Prostate gland (tissue), 2 donors: ENCODE data around the gene CORO6. TPM values are rescaled to one million over a fixed set of nuclear protein-coding genes. Genes with fewer than 3 reads are reported as not detected.

Experiments used
- DNase-seq: peaks from one replicate; pipeline ENCODE4 v3.0.0-alpha.2; 2019; ENCODE audit warnings: low spot score
- H3K27ac ChIP-seq, 2 donors: fragments of 200-600 bp; sonication (generic); 2 replicates each; pipeline ENCODE4 v1.5.1; 2017 to 2019
- H3K27me3 ChIP-seq: fragments of 200-600 bp; sonication (generic); replicated peaks from 2 replicates; pipeline ENCODE4 v1.5.1; 2019; ENCODE audit not compliant: insufficient read depth
- H3K36me3 ChIP-seq, 2 donors: fragments of 200-600 bp; sonication (generic); 1 replicate in 1 of 2; 2 replicates in 1 of 2; pipeline versions ENCODE4 v1.5.1 to v1.8.1; 2017 to 2019
- H3K4me1 ChIP-seq: fragments of 200-600 bp; sonication (generic); replicated peaks from 2 replicates; pipeline ENCODE4 v1.5.1; 2019
- H3K4me3 ChIP-seq, 2 donors: fragments of 200-600 bp; sonication (generic); 2 replicates each; pipeline ENCODE4 v1.5.1; 2017 to 2019
- H3K9me3 ChIP-seq: fragments of 200-600 bp; sonication (generic); 2 replicates; pipeline ENCODE4 v1.5.1; 2017
- POLR2A ChIP-seq: fragments of 450-650 bp; IDR thresholded peaks from one replicate; pipeline ENCODE4 v1.6.1; 2016; ENCODE audit warnings: antibody characterized with exemption, mild to moderate bottlenecking
- POLR2AphosphoS5 ChIP-seq: sonication (generic); formaldehyde crosslinking; IDR thresholded peaks from one replicate; pipeline ENCODE4 v1.6.1; 2017; ENCODE audit warnings: antibody characterized with exemption
- WGBS: methylation state at CpG from one replicate; pipeline ENCODE4 v1.1.5; 2018; 5-methylcytosine and 5-hydroxymethylcytosine counted together
- intact Hi-C: fragments of 100-400 bp; cut with DNase I; formaldehyde crosslinking; loops from one replicate; pipeline ENCODE4 v1.14.2; 2022
- total RNA-seq, 2 donors: library from RNA; depleted of rRNA; stranded (reverse); fragments of >200 nt; gene quantifications; one replicate each; pipeline ENCODE4 v1.1.0, GENCODE V29; 2016
- TF ChIP-seq, protein P1 (sequence below), 4 experiments: fragments of 200-600 bp in 2 of 4; fragments of 450-650 bp in 2 of 4; sonication (generic) in 2 of 4; IDR thresholded peaks; 1 replicate in 3 of 4; 2 replicates in 1 of 4; pipeline ENCODE4 v1.5.1; 2016 to 2019; ENCODE audit warnings: antibody characterized with exemption in 4 of 4, mild to moderate bottlenecking in 2 of 4, moderate library complexity in 2 of 4

Gene CORO6
- total RNA-seq, 2 donors from 2014 or later, result 23.4 to 33.5 TPM

DNA sequence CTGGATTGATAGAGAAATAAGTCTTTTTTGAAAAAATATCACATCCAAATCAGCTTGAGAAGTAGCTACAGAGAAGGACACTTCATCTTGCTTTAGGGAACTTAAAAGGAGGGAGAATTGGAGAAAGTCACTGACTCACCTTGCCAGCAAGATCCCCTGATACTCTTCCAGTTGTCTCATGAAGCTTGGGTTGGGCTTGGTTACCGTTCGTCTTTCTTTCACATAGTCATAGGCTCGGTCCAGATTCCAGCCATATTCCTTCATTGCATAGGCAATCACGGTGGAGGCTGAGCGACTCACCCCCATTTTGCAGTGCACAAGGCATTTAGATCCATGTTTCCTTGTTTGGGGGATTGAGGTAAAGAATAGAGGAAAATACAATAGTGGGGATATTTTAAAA lies 25.3 kb upstream of the CORO6 start:
- Histone ChIP-seq H3K27ac (no peak overlapping the region), H3K4me3 (no peak overlapping the region), H3K9me3 (no peaks in the 10 kb centered on the region), H3K36me3 (no peaks in the 10 kb centered on the region), H3K4me1 (no peaks in the 10 kb centered on the region), H3K27me3 (no peaks in the 10 kb centered on the region)
- WGBS, result 93% methylated on average over 5 of the region's 5 CpGs
- intact Hi-C loops, result no loop called here
- DNase-seq, result no peak
- TF ChIP-seq POLR2A (no peak), POLR2AphosphoS5 (no peak)
- TF ChIP-seq, protein P1, sequence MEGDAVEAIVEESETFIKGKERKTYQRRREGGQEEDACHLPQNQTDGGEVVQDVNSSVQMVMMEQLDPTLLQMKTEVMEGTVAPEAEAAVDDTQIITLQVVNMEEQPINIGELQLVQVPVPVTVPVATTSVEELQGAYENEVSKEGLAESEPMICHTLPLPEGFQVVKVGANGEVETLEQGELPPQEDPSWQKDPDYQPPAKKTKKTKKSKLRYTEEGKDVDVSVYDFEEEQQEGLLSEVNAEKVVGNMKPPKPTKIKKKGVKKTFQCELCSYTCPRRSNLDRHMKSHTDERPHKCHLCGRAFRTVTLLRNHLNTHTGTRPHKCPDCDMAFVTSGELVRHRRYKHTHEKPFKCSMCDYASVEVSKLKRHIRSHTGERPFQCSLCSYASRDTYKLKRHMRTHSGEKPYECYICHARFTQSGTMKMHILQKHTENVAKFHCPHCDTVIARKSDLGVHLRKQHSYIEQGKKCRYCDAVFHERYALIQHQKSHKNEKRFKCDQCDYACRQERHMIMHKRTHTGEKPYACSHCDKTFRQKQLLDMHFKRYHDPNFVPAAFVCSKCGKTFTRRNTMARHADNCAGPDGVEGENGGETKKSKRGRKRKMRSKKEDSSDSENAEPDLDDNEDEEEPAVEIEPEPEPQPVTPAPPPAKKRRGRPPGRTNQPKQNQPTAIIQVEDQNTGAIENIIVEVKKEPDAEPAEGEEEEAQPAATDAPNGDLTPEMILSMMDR (IDR thresholded peaks at IDR 0.05), result no peak

DNA sequence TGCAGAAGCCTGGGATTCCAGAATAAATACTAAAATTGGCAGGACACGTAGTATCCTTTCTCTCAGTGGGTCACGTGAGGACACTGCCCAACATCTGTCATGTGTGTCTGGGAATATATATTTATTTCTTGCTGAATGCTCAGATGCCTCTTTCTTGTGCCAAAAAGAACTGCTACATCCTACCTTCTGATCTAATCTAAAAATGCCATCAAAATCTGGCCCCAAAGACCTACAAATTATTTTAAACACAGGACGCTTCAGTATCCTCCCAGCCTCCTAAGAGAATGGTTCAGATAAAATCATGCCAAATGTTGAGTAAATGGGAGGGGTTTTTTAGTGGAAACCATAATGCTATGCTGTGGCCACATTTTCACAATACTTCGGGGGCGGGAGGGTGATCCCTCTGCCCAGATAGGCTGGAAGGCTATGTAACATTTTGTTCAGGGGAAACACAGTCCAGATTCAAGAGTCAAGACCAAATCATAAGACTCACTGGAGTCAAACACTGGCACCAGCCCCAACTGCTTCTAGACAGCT lies 22.9 kb upstream of the CORO6 start:
- no peak overlapping the region for H3K4me3 ChIP-seq
- WGBS, result 9% methylated on average over 5 of the region's 5 CpGs
- no peaks in the 10 kb centered on the region for H3K36me3 ChIP-seq
- TF ChIP-seq, protein P1 (IDR thresholded peaks at IDR 0.05), result no peak
- peak; percentile 84 for TF ChIP-seq POLR2AphosphoS5
- intact Hi-C loops, result no loop called here
- peak overlapping the region; percentile 74 for H3K27ac ChIP-seq
- H3K9me3 ChIP-seq, result no peaks in the 10 kb centered on the region
- H3K4me1 ChIP-seq, result peaks cover 6% of the 10 kb centered on the region
- no peaks in the 10 kb centered on the region for H3K27me3 ChIP-seq
- DNase-seq, result peak; percentile 69

DNA sequence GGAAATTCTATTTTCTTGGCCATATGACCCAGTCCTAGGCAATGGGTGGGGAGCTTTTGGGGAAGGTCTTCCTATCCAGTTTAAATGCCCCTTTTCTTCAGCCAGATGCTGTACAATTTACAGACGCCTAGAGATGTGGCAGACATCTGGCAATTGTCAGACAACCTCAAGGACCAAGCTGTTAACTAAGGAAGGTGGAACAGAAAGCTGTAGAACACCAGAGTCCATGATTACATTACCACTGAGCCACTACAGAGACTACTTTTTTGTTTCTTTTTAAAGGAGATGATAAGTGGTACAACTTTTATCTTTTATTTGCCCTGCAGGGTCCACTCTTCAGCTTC lies 21.1 kb upstream of the CORO6 start:
- intact Hi-C loops, result no loop called here
- 87% methylated on average over 1 of the region's 1 CpG for WGBS

DNA sequence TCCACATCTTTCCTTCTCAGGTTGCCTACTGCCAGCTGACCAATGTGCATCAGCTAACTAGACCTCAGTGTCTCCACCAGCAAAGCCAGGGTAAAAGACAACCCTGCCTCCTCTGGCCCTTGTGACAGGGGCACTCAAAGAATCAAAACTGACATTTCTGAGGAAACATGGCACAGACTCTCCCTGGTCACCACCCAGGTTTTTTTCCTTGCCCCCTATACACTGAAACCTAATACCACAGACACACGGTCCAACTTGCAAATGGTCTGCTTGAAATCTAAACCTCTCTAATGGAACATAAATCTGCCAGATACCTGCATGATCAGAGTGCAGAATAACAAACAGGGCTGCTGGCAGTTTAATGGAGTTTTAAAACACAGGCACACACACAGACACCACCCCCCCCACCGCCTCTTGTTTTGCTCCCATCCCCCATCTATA lies 19.5 kb upstream of the CORO6 start:
- Histone ChIP-seq H3K27ac (peak overlapping the region; percentile 36 to 47), H3K36me3 (no peaks in the 10 kb centered on the region), H3K4me1 (peaks cover 6% of the 10 kb centered on the region), H3K27me3 (no peaks in the 10 kb centered on the region), H3K4me3 (no peak overlapping the region), H3K9me3 (no peaks in the 10 kb centered on the region)
- 10% methylated on average over 2 of the region's 2 CpGs for WGBS
- intact Hi-C loops, result no loop called here
- DNase-seq, result no peak
- no peak for TF ChIP-seq POLR2A
- peak; percentile 25 for TF ChIP-seq POLR2AphosphoS5

More for the DNA sequence above, 21.1 kb upstream of the CORO6 start:
- no peak overlapping the region for H3K4me3 ChIP-seq
- DNase-seq, result no peak
- peak overlapping the region in 1 of 2 donors; percentile 74 for H3K27ac ChIP-seq
- no peaks in the 10 kb centered on the region for H3K9me3 ChIP-seq
- peaks cover 6% of the 10 kb centered on the region for H3K4me1 ChIP-seq
- H3K27me3 ChIP-seq, result no peaks in the 10 kb centered on the region
- no peaks in the 10 kb centered on the region for H3K36me3 ChIP-seq
- TF ChIP-seq, protein P1 (IDR thresholded peaks at IDR 0.05), result no peak
- TF ChIP-seq POLR2A (no peak), POLR2AphosphoS5 (no peak)

DNA sequence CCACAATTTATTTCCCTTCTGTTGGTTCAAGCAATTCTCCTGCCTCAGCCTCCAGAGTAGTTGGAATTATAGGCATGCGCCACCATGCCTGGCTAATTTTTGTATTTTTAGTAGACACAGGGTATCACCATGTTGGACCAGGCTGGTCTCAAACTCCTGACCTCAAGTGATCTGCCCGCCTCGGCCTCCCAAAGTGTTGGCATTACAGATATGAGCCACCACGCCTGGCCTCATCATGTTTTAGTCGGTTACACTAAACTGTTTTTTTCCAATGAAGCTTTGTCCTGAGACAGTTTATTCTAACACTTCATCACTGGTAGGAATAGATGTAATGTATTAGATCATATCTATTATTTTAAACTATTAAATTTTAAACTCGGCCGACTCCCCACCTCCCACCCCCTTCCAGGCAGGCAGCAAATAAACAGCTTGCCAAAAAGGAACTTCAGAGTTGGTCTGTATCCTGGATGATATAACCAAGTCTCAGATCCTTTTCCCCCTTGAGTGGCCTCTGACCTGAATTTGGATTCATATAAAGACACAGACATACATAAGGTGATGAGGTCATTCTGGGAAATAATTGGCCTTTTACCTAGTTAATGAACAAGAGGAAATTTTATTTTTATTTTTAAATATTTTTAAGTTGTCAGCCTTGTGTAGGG lies 18.4 kb upstream of the CORO6 start:
- whole genome bisulfite sequencing, result 54% methylated on average over 7 of the region's 7 CpGs

More for the DNA sequence above, 18.4 kb upstream of the CORO6 start:
- H3K4me3 ChIP-seq, result no peak overlapping the region
- no peak for TF ChIP-seq POLR2AphosphoS5
- TF ChIP-seq POLR2A, result no peak
- TF ChIP-seq, protein P1 (IDR thresholded peaks at IDR 0.05), result no peak
- no peaks in the 10 kb centered on the region for H3K9me3 ChIP-seq
- no peak for DNase-seq
- H3K27ac ChIP-seq, result peak overlapping the region in 1 of 2 donors; percentile 47
- H3K27me3 ChIP-seq, result no peaks in the 10 kb centered on the region
- H3K36me3 ChIP-seq, result no peaks in the 10 kb centered on the region
- intact Hi-C loops, result no loop called here
- H3K4me1 ChIP-seq, result peaks cover 6% of the 10 kb centered on the region
